ENCODE measurements around the gene C12orf56. TPM values are rescaled to one million over a fixed set of nuclear protein-coding genes. Genes with fewer than 3 reads are reported as not detected.
"Not testable (repeated sequence)": the region's sequence is repeated elsewhere in the genome, so short reads cannot be mapped to it uniquely, and the experiment has no call there.

Gene C12orf56
- total and polyA plus RNA-seq, 4 donors, result 0.19 to 2.4 (median 1.2) TPM

DNA sequence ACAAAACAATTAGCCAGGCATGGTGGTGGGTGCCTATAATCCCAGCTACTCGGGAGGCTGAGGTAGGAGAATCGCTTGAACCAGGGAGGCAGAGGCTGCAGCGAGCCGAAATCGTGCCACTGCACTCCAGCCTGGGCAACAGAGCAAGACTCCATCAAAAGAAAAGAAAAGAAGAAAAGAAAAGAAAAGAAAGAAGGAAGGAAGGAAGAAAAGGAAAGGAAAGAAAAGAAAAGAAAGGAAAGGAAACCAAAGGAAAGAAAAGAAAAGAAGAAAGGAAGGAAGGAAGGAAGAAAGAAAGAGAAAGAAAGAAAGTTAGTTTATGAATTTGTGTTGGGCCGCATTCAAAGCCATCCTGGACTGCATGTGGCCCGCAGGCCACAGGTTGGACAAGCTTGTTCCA lies 172.9 kb downstream of the C12orf56 start:
- not testable (repeated sequence) for H3K27ac ChIP-seq (ENCODE audit: low read depth, low read length); H3K36me3 ChIP-seq (ENCODE audit: control insufficient read depth, insufficient read depth, low read length); H3K27me3 ChIP-seq (ENCODE audit: control insufficient read depth, insufficient read depth, low read length); H3K4me3 ChIP-seq (ENCODE audit: low read depth, low read length); H3K4me1 ChIP-seq (ENCODE audit: control insufficient read depth, insufficient read depth, low read length); DNase-seq (ENCODE audit: low read depth in 4 of 6, low spot score in 6 of 6); H3K9me3 ChIP-seq (ENCODE audit: control insufficient read depth, insufficient read depth, low read length)
- WGBS (ENCODE audit: insufficient coverage), result 96% methylated on average over 5 of the region's 7 CpGs

DNA sequence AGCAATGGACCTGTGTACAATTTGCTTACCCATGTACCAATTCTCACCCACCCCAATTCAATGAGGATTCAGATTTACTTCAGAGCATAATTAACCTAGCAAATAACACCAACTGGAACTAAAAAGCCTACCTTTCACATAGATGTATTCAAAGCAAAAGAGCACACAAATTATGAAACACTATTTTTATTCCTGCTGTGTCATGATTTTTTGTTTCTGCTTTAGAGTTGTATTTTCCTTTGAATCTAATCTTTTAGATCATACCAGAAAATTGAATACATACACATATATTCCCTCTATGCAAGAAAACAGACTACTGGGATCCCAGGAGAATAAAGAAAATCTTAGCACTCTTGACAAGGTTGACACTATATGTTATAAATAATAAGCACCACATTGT lies 174.3 kb downstream of the C12orf56 start:
- Histone ChIP-seq H3K4me3 (ENCODE audit: low read depth, low read length) (no peak overlapping the region), H3K27ac (ENCODE audit: low read depth, low read length) (no peak overlapping the region), H3K4me1 (ENCODE audit: control insufficient read depth, insufficient read depth, low read length) (no peaks in the 10 kb centered on the region), H3K27me3 (ENCODE audit: control insufficient read depth, insufficient read depth, low read length) (no peaks in the 10 kb centered on the region), H3K9me3 (ENCODE audit: control insufficient read depth, insufficient read depth, low read length) (no peaks in the 10 kb centered on the region), H3K36me3 (ENCODE audit: control insufficient read depth, insufficient read depth, low read length) (no peaks in the 10 kb centered on the region)
- DNase-seq (ENCODE audit: low read depth in 4 of 6, low spot score in 6 of 6), result no peak

Small RNA genes within 50 kb of the gene (small RNA-seq; reads per million reads assigned to genes)
- gene RF01210 (ENCODE audit: low replicate concordance), result not detected
- not detected for gene RNU5A-7P (ENCODE audit: low replicate concordance)

Other genes starting within 250 kb of the C12orf56 start
- 1 to 10 TPM; 4.8 to 7.0 TPM for gene KICS2, start 168.5 kb downstream of the C12orf56 start, total RNA-seq
- 1 to 10 TPM; 3.4 to 4.0 TPM for gene KICS2, start 168.5 kb downstream of the C12orf56 start, polyA plus RNA-seq (ENCODE audit: insufficient read length in 2 of 2)
- gene XPOT, start 13.6 kb upstream of the C12orf56 start, total RNA-seq, result 10 to 100 TPM; 60.1 to 81.9 TPM
- 10 to 100 TPM; 49.3 to 64.5 TPM for gene XPOT, start 13.6 kb upstream of the C12orf56 start, polyA plus RNA-seq (ENCODE audit: insufficient read length in 2 of 2)
- 10 to 100 TPM; 24.2 to 51.6 TPM for gene TBK1, start 61.4 kb upstream of the C12orf56 start, total RNA-seq
- 10 to 100 TPM; 21.0 to 22.3 TPM for gene TBK1, start 61.4 kb upstream of the C12orf56 start, polyA plus RNA-seq (ENCODE audit: insufficient read length in 2 of 2)
- 10 to 100 TPM; 11.1 to 18.7 TPM for gene RASSF3, start 219.7 kb upstream of the C12orf56 start, total RNA-seq
- gene RASSF3, start 219.7 kb upstream of the C12orf56 start, polyA plus RNA-seq (ENCODE audit: insufficient read length in 2 of 2), result 10 to 100 TPM in 1 of 2 donors, 1 to 10 TPM in 1; 9.4 to 10.7 TPM

All from spinal cord (tissue), 10 donors.